Activated B cell treated with CpG ODN at 0.5 μM for 24 hours (primary cell): ENCODE measurements around the gene DHCR24. TPM values are rescaled to one million over a fixed set of nuclear protein-coding genes. Genes with fewer than 3 reads are reported as not detected.
"Not testable (repeated sequence)": the region's sequence is repeated elsewhere in the genome, so short reads cannot be mapped to it uniquely, and the experiment has no call there.

Experiments
- ATAC-seq: fragments of 200-7000 bp; cut with Tn5 transposase; one replicate; pipeline ENCODE4 v1.10.0; 2021; ENCODE audit warnings: low read depth, mild to moderate bottlenecking, moderate library complexity
- CTCF ChIA-PET: fragments of 350-600 bp; sonication (Branson Sonifier 250); formaldehyde crosslinking; loops from one replicate; lab custom pipeline; 2021; ENCODE audit warnings: antibody characterized with exemption; lab: Charles Lee
- POLR2A ChIA-PET: fragments of 350-600 bp; sonication (Branson Sonifier 250); formaldehyde crosslinking; loops from one replicate; lab custom pipeline; 2021; ENCODE audit warnings: antibody characterized with exemption; lab: Charles Lee
- DNase-seq: peaks from one replicate; pipeline ENCODE4 v3.0.0; 2022
- H3K27ac Mint-ChIP-seq: one replicate; pipeline ENCODE4 v1.8.0; 2020; ENCODE audit warnings: mixed read lengths
- H3K27me3 Mint-ChIP-seq: one replicate; pipeline ENCODE4 v1.8.0; 2021; ENCODE audit warnings: mixed read lengths
- H3K36me3 Mint-ChIP-seq: one replicate; pipeline ENCODE4 v1.8.0; 2021; ENCODE audit warnings: low read depth, mixed read lengths
- H3K4me1 Mint-ChIP-seq: one replicate; pipeline ENCODE4 v1.8.0; 2021; ENCODE audit warnings: mixed read lengths
- H3K4me3 Mint-ChIP-seq: one replicate; pipeline ENCODE4 v1.8.0; 2020; ENCODE audit warnings: mild to moderate bottlenecking, mixed read lengths
- H3K9me3 Mint-ChIP-seq: one replicate; pipeline ENCODE4 v1.8.0; 2020; ENCODE audit warnings: mixed read lengths
- CTCF ChIP-seq: fragments of 200-600 bp; IDR thresholded peaks from one replicate; pipeline ENCODE4 v1.8.0; 2022; ENCODE audit warnings: antibody characterized with exemption, mild to moderate bottlenecking
- intact Hi-C: fragments of 100-400 bp; cut with micrococcal nuclease; formaldehyde crosslinking; loops from one replicate; pipeline ENCODE4 v1.15.1; 2024
- total RNA-seq: library from RNA; stranded (reverse); gene quantifications from 2 replicates; pipeline ENCODE4 v1.2.3, GENCODE V29; 2022

DHCR24 gene
- 49.0 and 55.0 TPM in 2 replicates for total RNA-seq

GRCh38 chr1:54886724-54887664 is at the start of gene DHCR24:
DHCR24 (minus strand) TSS chr1:54887195; CDS start chr1:54887119, 76 bp downstream.
- Mint-ChIP-seq H3K4me3 (peak within 1 kb of the TSS; percentile 91), H3K36me3 (peaks cover 10% of the 10 kb centered on the region), H3K4me1 (peaks cover 23% of the 10 kb centered on the region), H3K9me3 (no peaks in the 10 kb centered on the region), H3K27me3 (peaks cover 6% of the 10 kb centered on the region), H3K27ac (peak within 1 kb of the TSS; percentile 54)
- no peak for TF ChIP-seq CTCF
- ChIA-PET CTCF (interaction anchor here (1.4 to 1.6 kb wide), 2 partner anchors 58 to 86 kb away, joined by 4 to 5 read pairs; partner anchors contain the start of gene TTC22), POLR2A (interaction anchor here (1.0 to 1.2 kb wide), 2 partner anchors 15 to 85 kb away, joined by 3 read pairs; no protein-coding TSS in a partner anchor)
- ATAC-seq, result peak; percentile 95
- peak; percentile 71 for DNase-seq
- intact Hi-C loops, result loop anchor here (1.0 to 5.0 kb wide), 4 partner anchors 86 to 170 kb away; partner anchors contain the start of genes PARS2, TTC22 and TTC4

GRCh38 chr1:54936791-54937190 is 49.8 kb upstream of the DHCR24 start:
- Mint-ChIP-seq H3K27me3 (peaks cover 40% of the 10 kb centered on the region), H3K27ac (no peak overlapping the region), H3K4me3 (no peak overlapping the region), H3K36me3 (no peaks in the 10 kb centered on the region), H3K9me3 (no peaks in the 10 kb centered on the region), H3K4me1 (no peaks in the 10 kb centered on the region)
- POLR2A ChIA-PET, result no interaction called here
- intact Hi-C loops, result no loop called here
- CTCF ChIA-PET, result no interaction called here
- ATAC-seq (no peak), DNase-seq (no peak)
- TF ChIP-seq CTCF, result no peak

- H3K4me1 Mint-ChIP-seq, result no peaks in the 10 kb centered on the region
- peaks cover 3% of the 10 kb centered on the region for H3K9me3 Mint-ChIP-seq
- H3K27me3 Mint-ChIP-seq, result peaks cover 37% of the 10 kb centered on the region
Measured at GRCh38 chr1:54934869-54935268, 47.9 kb upstream of the DHCR24 start.

GRCh38 chr1:54934081-54934480 is 47.1 kb upstream of the DHCR24 start:
- not testable (repeated sequence) for DNase-seq
- ChIA-PET POLR2A (interaction anchor here (0.7 kb wide), 1 partner anchor 293 kb away, joined by 3 read pairs; the partner anchor contains the start of gene MROH7), CTCF (interaction anchor here (2.2 kb wide), 1 partner anchor 11 kb away, joined by 5 read pairs; no protein-coding TSS in a partner anchor)

More at GRCh38 chr1:54934869-54935268, 47.9 kb upstream of the DHCR24 start:
- no peak overlapping the region for H3K27ac Mint-ChIP-seq
- no peaks in the 10 kb centered on the region for H3K36me3 Mint-ChIP-seq
- POLR2A ChIA-PET, result interaction anchor here (0.7 kb wide), 2 partner anchors 294 to 296 kb away, joined by 3 read pairs; partner anchors contain the start of gene MROH7
- no peak for ATAC-seq
- no peak for TF ChIP-seq CTCF
- DNase-seq, result no peak
- CTCF ChIA-PET, result interaction anchor here (2.2 kb wide), 1 partner anchor 10 kb away, joined by 5 read pairs; no protein-coding TSS in a partner anchor
- intact Hi-C loops, result no loop called here
- H3K4me3 Mint-ChIP-seq, result no peak overlapping the region

GRCh38 chr1:54931275-54931840 is 44.4 kb upstream of the DHCR24 start:
- Mint-ChIP-seq H3K4me1 (no peaks in the 10 kb centered on the region), H3K27ac (no peak overlapping the region), H3K9me3 (peaks cover 3% of the 10 kb centered on the region), H3K36me3 (no peaks in the 10 kb centered on the region), H3K27me3 (peaks cover 14% of the 10 kb centered on the region), H3K4me3 (no peak overlapping the region)
- ATAC-seq (no peak), DNase-seq (no peak)
- ChIA-PET POLR2A (no interaction called here), CTCF (interaction anchor here (1.8 kb wide), 1 partner anchor 14 kb away, joined by 8 read pairs; no protein-coding TSS in a partner anchor)
- intact Hi-C loops, result no loop called here
- TF ChIP-seq CTCF, result no peak

More at GRCh38 chr1:54934081-54934480, 47.1 kb upstream of the DHCR24 start:
- H3K4me1 Mint-ChIP-seq, intact Hi-C loops, ATAC-seq, H3K36me3 Mint-ChIP-seq, H3K9me3 Mint-ChIP-seq, H3K4me3 Mint-ChIP-seq, H3K27ac Mint-ChIP-seq: not testable (repeated sequence)
- H3K27me3 Mint-ChIP-seq, result peaks cover 35% of the 10 kb centered on the region
